Stimulated activated CD8-positive, alpha-beta memory T cell treated with anti-CD3 and anti-CD28 coated beads, Interleukin-4, amount 100 ng/mL, for 4 hours (primary cell): ENCODE data around the gene TUT7.
"Not testable (repeated sequence)": the region's sequence is repeated elsewhere in the genome, so short reads cannot be mapped to it uniquely, and the experiment has no call there.

ENCODE experiments used
- DNase-seq, 2 donors: peaks; one replicate each; pipeline ENCODE4 v3.0.0-alpha.2; 2020; ENCODE audit warnings: low read depth in 2 of 2, low spot score in 1 of 2

TUT7 gene

GRCh38 chr9:86349271-86349670 is 4.9 kb downstream of the TUT7 start:
- DNase-seq, result no peak

- DNase-seq, result no peak
Measured at GRCh38 chr9:86347991-86348390, 6.2 kb downstream of the TUT7 start.

DNA sequence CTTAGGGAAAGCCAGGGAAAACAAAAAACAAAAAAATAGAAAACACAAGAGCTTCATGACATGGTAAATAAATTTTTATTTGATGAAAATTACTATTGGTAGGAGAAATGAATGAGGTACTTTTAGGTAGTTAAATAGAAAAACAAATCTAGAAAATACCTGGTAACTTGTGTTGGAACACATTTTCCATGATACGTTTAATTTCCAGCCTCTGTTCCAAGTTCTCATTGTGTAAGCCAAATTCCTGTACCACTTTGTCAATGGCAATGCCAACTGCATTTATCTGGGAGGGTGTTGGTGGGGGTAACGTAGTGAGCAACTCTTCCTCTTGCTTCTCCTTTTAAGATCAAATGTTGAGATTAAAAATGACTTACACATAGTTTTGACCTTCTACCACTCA is 9.4 kb downstream of the TUT7 start:
- no peak for DNase-seq

DNA sequence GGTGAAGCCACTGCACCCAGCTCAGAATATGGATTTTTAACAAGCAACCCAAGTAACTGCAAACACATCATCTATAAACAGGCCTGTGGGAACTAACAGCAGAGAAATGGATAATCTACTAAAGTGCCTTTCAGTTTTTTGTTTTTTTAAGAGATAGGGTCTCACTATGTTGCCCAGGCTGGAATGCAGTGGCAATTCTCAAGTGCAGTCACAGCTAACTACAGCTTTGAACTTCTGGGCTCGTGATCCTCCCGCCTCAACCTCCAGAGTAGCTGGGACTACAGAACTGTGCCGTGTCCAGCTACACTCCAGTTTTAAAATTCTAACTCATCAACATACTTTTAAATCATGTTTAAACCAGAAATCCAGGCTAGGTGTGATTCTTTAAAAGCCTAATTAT is 11.9 kb downstream of the TUT7 start:
- no peak for DNase-seq

- no peak for DNase-seq
Measured at GRCh38 chr9:86341007-86341491, 13.2 kb downstream of the TUT7 start.

GRCh38 chr9:86340356-86341006 is 13.7 kb downstream of the TUT7 start:
- no peak for DNase-seq

DNA sequence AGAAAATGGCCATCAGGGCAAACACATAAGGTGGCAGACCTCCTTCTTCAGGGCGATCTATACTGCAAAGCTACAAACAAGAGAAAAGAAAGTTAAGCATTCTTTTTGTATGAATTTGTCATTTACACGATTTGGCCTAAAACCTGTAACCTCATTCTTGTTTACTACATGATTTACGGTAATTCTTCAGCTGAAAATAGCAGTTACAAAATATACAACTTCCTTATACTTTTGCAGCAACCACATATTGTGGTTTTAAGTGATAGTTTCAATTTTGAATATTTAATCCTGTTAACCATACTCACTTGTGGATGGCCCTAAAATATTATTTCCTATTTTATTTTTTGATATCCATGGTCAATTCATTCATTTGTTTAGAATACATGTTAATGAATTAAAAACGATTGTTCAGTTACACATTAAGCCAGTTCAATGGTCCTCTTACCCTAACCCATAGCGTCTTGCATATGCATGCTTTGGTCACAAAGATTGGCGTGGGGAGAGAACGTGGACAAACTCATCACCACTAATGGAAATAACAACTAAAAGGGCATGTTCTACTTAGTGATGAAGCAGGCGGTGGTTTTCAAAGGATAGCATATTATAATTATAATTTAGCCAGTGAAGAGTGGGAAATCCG is 16.6 kb downstream of the TUT7 start:
- no peak for DNase-seq

- no peak for DNase-seq
Measured at GRCh38 chr9:86336058-86336457, 18.2 kb downstream of the TUT7 start.

DNA sequence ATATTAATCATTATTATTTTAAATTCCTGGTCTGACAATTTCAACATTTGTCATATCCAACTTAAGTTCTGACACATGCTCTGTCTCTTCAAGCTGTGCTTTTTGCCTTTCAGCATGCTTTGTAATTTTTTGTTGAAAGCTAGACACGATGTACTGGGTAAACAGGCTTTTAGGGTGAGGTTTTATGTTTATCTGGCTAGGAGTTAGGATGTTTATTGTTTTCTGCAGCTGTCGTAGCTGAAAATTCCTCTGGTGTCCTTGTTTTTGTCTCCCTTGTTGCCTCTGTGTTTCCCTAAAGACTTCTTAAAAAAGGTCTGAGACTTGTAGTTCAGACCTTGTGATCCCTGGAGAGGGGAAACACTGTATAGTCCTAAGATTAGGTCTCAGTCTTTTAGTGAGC is 20.6 kb downstream of the TUT7 start:
- DNase-seq, result no peak

GRCh38 chr9:86330186-86330585 is 24.0 kb downstream of the TUT7 start:
- DNase-seq, result no peak

- DNase-seq, result no peak
Measured at GRCh38 chr9:86329649-86330048, 24.6 kb downstream of the TUT7 start.

- no peak for DNase-seq
Measured at GRCh38 chr9:86328156-86328555, 26.1 kb downstream of the TUT7 start.

DNA sequence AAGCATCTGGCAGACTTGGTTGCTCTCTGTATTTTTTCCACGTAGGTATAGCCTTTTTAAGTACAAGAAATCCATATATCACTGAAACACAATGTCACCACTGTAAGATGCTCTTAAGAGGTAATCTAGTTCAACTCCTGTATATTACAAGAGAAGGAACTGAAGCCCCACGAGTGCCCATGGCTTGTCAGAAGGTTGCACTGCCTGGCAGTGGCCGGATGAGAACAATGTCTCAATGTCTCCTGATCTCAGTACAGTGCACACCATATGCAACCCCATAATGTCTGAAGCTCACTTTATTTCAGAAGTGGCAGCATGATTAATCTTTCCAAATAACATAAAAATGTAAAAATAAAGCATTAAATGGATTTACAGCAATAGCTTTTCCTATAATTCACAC is 27.7 kb downstream of the TUT7 start:
- no peak for DNase-seq

- DNase-seq, result no peak
Measured at GRCh38 chr9:86324901-86325300, 29.3 kb downstream of the TUT7 start.

- DNase-seq, result no peak
Measured at GRCh38 chr9:86324308-86324707, 29.9 kb downstream of the TUT7 start.

- DNase-seq, result no peak
Measured at GRCh38 chr9:86322973-86323644, 31.1 kb downstream of the TUT7 start.

DNA sequence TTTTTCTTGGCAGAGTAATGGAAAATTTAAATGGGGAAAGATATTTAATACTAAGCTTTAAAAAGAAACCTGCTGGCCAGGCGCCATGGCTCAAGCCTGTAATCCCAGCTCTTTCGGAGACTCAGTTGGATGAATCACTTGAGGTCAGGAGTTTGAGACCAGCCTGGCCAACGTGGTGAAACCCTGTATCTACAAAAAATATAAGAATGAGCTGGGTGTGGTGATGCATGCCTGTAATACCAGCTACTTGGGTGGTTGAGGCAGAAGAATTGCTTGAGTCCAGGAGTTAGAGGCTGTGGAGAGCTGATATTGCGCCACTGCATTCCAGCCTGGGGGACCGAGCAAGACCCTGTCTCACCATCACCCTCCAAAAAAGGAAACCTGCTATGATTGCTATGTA is 32.8 kb downstream of the TUT7 start:
- no peak for DNase-seq

GRCh38 chr9:86318187-86318586 is 36.0 kb downstream of the TUT7 start:
- no peak for DNase-seq

GRCh38 chr9:86315078-86315477 is 39.1 kb downstream of the TUT7 start:
- DNase-seq, result no peak

- DNase-seq, result not testable (repeated sequence)
Measured at GRCh38 chr9:86312959-86313358, 41.3 kb downstream of the TUT7 start.

DNA sequence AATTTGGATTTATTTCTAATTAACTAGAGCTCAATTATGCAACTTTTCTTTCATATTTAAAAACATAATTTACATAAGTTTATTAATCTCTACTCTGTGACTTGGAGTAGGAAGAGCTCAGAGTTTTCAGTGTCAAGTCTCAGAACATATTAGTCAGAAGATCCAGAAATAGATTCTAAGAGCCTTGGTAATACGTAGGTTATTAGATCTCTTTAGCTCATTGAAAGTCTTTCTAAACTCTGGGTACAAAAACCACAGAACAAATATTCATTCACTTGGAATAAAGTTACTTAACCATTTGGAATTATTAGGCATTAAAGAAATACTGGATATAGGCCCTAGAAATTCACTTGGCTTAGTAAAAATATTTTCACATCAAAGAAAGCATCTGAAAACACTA is 45.5 kb downstream of the TUT7 start:
- DNase-seq, result no peak

DNA sequence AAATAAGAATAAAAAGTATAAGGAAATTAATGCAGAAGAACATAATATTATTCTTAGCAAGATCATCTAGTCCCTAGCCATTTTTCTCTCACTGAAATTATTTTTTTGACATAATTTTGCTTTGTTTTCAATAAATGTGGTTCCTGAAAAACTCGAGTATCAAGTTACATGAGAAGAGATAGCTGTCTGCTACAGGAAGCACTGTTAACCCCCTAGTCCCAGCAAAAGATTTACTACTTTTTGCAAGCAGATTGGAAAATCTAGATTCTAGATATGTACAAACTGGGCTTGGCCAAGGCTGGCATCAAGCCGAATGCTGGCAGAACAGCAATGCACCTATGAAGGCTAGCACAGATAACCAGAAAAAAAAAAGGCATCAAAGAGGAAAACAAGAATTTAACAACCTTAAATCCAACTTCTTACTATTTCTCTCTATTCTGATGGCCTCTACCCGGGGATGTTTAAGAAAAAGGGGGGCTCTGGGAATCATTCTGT is 49.9 kb downstream of the TUT7 start:
- DNase-seq, result no peak
